Upper lobe of left lung (tissue), 6 donors: Measurements from ENCODE around the gene ESRP2. TPM values are rescaled to one million over a fixed set of nuclear protein-coding genes. Genes with fewer than 3 reads are reported as not detected.

Source experiments
- ATAC-seq, 2 donors: fragments of 200-7000 bp; cut with Tn5 transposase; one replicate each; pipeline ENCODE4 v1.9.1; 2022; ENCODE audit warnings: mild to moderate bottlenecking in 2 of 2, moderate library complexity in 2 of 2; ENCODE audit not compliant: low FRiP score in 2 of 2
- DNase-seq, 2 donors: peaks; one replicate each; pipeline ENCODE4 v3.0.0-alpha.2; 2019 to 2020
- H3K27ac ChIP-seq, 4 donors: fragments of 200-600 bp; sonication (generic); one replicate each; pipeline ENCODE4 v1.5.1; 2016 to 2019
- H3K27me3 ChIP-seq, 4 donors: fragments of 200-600 bp; sonication (generic); one replicate each; pipeline ENCODE4 v1.5.1; 2017 to 2019
- H3K36me3 ChIP-seq, 4 donors: fragments of 200-600 bp; sonication (generic); one replicate each; pipeline ENCODE4 v1.5.1; 2016 to 2019
- H3K4me1 ChIP-seq, 4 donors: fragments of 200-600 bp; sonication (generic); one replicate each; pipeline ENCODE4 v1.5.1; 2018 to 2019
- H3K4me3 ChIP-seq, 4 donors: fragments of 200-600 bp; sonication (generic); one replicate each; pipeline ENCODE4 v1.5.1; 2017 to 2019; ENCODE audit warnings: mild to moderate bottlenecking in 2 of 4, moderate library complexity in 1 of 4
- H3K9me3 ChIP-seq, 4 donors: fragments of 200-600 bp; sonication (generic); one replicate each; pipeline ENCODE4 v1.5.1; 2018 to 2019
- CTCF ChIP-seq, 6 experiments: fragments of 450-650 bp in 4 of 6; fragments of 200-600 bp in 2 of 6; sonication (generic) in 2 of 6; IDR thresholded peaks; one replicate each; pipeline ENCODE4 v1.5.1; 2016 to 2019; ENCODE audit warnings: antibody characterized with exemption in 6 of 6
- EP300 ChIP-seq, 4 donors: sonication (generic); formaldehyde crosslinking; IDR thresholded peaks; one replicate each; pipeline ENCODE4 v1.5.1; 2017; ENCODE audit warnings: antibody characterized with exemption in 4 of 4, control low read depth in 2 of 4
- POLR2A ChIP-seq, 4 donors: fragments of 450-650 bp; IDR thresholded peaks; one replicate each; pipeline ENCODE4 v1.5.1; 2016 to 2017; ENCODE audit warnings: antibody characterized with exemption in 4 of 4, mild to moderate bottlenecking in 2 of 4
- POLR2AphosphoS5 ChIP-seq, 2 donors: sonication (generic); formaldehyde crosslinking; IDR thresholded peaks; one replicate each; pipeline ENCODE4 v1.5.1; 2017; ENCODE audit warnings: antibody characterized with exemption in 2 of 2
- WGBS, 2 donors: methylation state at CpG; one replicate each; pipeline ENCODE4 v1.1.5; 2017 to 2018; 5-methylcytosine and 5-hydroxymethylcytosine counted together
- total RNA-seq, 6 donors: library from RNA; depleted of rRNA in 4 of 6; stranded (reverse); fragments of >200 nt in 4 of 6; gene quantifications; one replicate each; pipeline versions ENCODE4 v1.1.0 to v1.2.1, GENCODE V29; 2016 to 2021
- donor health status: DM: no; HTN: no; CAD: no; lungs with moderate emphysema.
- donor health status: DM: no; HTN: yes; CAD: no; lungs with severe emphysema.

Gene ESRP2
- total RNA-seq, 6 donors from 2014 or later: 54.2 to 102 (median 64.4) TPM

GRCh38 chr16:68236826-68237242 is 907 bp upstream of the ESRP2 start:
- Histone ChIP-seq H3K27ac (peak overlapping the region; percentile 87 to 96 (median 92)), H3K4me1 (peaks cover 27 to 66% (median 43%) of the 10 kb centered on the region in 4 donors)

GRCh38 chr16:68236137-68236825 is 354 bp upstream of the ESRP2 start:
- peaks cover 27 to 66% (median 43%) of the 10 kb centered on the region in 4 donors for H3K4me1 ChIP-seq
- WGBS, 2 donors: 26 to 28% methylated on average over 21 to 28 of the region's 45 CpGs
- peaks cover 0 to 13% (median 9%) of the 10 kb centered on the region in 4 donors for H3K36me3 ChIP-seq
- no peaks in the 10 kb centered on the region for H3K27me3 ChIP-seq
- peak overlapping the region in 3 of 4 donors; percentile 56 to 66 (median 65) for H3K4me3 ChIP-seq
- peak overlapping the region; percentile 87 to 96 (median 92) for H3K27ac ChIP-seq
- TF ChIP-seq POLR2AphosphoS5 (IDR thresholded peaks at IDR 0.05): peak; percentile 46 to 64
- peak; percentile 36 to 87 (median 58) for TF ChIP-seq POLR2A (IDR thresholded peaks at IDR 0.05)
- TF ChIP-seq CTCF (IDR thresholded peaks at IDR 0.05): no peak
- TF ChIP-seq EP300 (IDR thresholded peaks at IDR 0.05): peak in 1 of 4 donors; percentile 7
- DNase-seq (peak; percentile 92 to 97), ATAC-seq (peak; percentile 29 to 47)
- H3K9me3 ChIP-seq: no peaks in the 10 kb centered on the region

More at GRCh38 chr16:68236826-68237242, 907 bp upstream of the ESRP2 start:
- TF ChIP-seq CTCF (IDR thresholded peaks at IDR 0.05) (no peak), EP300 (IDR thresholded peaks at IDR 0.05) (no peak), POLR2AphosphoS5 (IDR thresholded peaks at IDR 0.05) (no peak), POLR2A (IDR thresholded peaks at IDR 0.05) (no peak)
- ATAC-seq (no peak), DNase-seq (peak in 1 of 2 donors; percentile 76)
- Histone ChIP-seq H3K27me3 (no peaks in the 10 kb centered on the region), H3K9me3 (no peaks in the 10 kb centered on the region), H3K4me3 (peak overlapping the region; percentile 50 to 66 (median 60)), H3K36me3 (peaks cover 0 to 7% (median 5%) of the 10 kb centered on the region in 4 donors)
- WGBS, 2 donors: 9 to 12% methylated on average over 7 to 21 of the region's 21 CpGs

GRCh38 chr16:68235108-68235886 is 630 bp downstream of the ESRP2 start:
- ATAC-seq (no peak), DNase-seq (peak in 1 of 2 donors; percentile 89)
- peak overlapping the region; percentile 17 to 66 (median 60) for H3K4me3 ChIP-seq
- H3K36me3 ChIP-seq: peaks cover 0 to 23% (median 14%) of the 10 kb centered on the region in 4 donors
- H3K4me1 ChIP-seq: peaks cover 27 to 66% (median 44%) of the 10 kb centered on the region in 4 donors
- H3K9me3 ChIP-seq: no peaks in the 10 kb centered on the region
- TF ChIP-seq POLR2AphosphoS5 (IDR thresholded peaks at IDR 0.05) (no peak), CTCF (IDR thresholded peaks at IDR 0.05) (peak in 1 of 6 experiments; percentile 8), POLR2A (IDR thresholded peaks at IDR 0.05) (peak in 1 of 4 donors; percentile 53), EP300 (IDR thresholded peaks at IDR 0.05) (no peak)
- peak overlapping the region; percentile 87 to 96 (median 92) for H3K27ac ChIP-seq
- 58 to 59% methylated on average over 29 to 58 of the region's 73 CpGs for WGBS, 2 donors
- H3K27me3 ChIP-seq: no peaks in the 10 kb centered on the region

- H3K9me3 ChIP-seq: no peaks in the 10 kb centered on the region
- peak overlapping the region in 3 of 4 donors; percentile 56 to 66 (median 65) for H3K4me3 ChIP-seq
- 43 to 62% methylated on average over 9 to 13 of the region's 13 CpGs for WGBS, 2 donors
- H3K4me1 ChIP-seq: peaks cover 23 to 61% (median 37%) of the 10 kb centered on the region in 4 donors
- H3K36me3 ChIP-seq: peaks cover 0 to 30% (median 20%) of the 10 kb centered on the region in 4 donors
- no peaks in the 10 kb centered on the region for H3K27me3 ChIP-seq
- DNase-seq (peak; percentile 40 to 96), ATAC-seq (peak; percentile 3 to 84)
- TF ChIP-seq CTCF (IDR thresholded peaks at IDR 0.05) (peak in 2 of 6 experiments; percentile 4 to 16), POLR2A (IDR thresholded peaks at IDR 0.05) (peak in 2 of 4 donors; percentile 33 to 74), EP300 (IDR thresholded peaks at IDR 0.05) (peak; percentile 5 to 93 (median 58)), POLR2AphosphoS5 (IDR thresholded peaks at IDR 0.05) (peak; percentile 81 to 86)
- peak overlapping the region; percentile 87 to 96 (median 92) for H3K27ac ChIP-seq
These were observed 1.5 kb downstream of the ESRP2 start for GRCh38 chr16:68234188-68235107.
